Measurements from ENCODE around the gene PTPRO.

The PTPRO gene

DNA sequence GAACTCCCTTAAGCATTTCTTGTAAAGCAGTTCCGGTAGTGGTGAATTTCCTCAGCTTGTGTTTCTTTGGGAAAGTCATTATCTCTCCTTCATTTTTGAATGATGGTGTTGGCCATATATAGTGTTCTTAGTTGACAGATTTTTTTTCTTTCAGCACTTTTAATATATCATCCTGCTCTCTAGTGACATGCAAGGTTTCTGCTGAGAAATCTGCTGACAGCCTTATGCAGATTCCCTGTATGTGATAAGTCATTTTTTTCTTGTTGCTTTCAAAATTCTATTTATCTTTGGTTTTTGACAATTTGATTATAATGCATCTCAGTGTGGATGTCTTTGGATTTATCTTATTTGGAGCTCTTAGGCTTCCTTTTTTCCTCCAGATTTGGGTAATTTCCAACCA is 135.7 kb downstream of the PTPRO start:
- no peak for DNase-seq

DNA sequence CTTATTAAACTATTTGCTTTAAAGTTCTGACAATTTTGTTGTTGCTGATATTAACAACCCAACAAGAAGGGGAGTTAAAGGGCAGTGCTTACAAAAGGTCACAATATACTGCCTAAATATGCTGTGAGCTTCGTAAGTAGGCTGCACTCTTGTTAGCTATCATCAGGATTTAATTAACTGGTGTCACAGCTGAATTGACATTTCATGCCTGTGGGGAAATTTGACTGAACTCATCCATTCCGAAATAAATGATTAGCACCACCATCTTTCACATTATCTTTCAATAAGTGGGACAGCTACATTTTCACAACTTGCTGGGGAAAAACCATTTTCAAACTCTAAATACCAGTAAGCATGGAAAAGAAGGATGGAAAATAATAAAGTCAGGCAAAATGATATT is 146.6 kb downstream of the PTPRO start:
- no peak for DNase-seq

DNA sequence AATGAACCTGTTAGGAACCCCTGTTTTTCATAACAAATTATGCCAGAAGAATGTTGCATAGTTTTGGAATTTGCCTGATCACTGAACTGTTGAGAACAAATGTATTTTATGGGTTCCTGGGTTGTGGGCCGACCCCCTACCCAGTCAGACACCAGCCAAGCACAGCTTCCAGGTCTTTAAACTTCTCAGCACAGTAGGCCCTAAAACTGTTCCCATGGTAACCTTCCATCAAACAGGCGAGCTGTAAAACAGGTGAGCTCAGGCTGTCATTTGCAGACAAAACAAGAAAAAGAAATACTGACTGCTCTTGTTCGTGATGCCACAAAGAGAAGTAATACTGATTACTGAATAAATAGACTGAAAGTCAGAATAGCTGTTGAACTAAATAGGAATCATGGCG is 147.0 kb downstream of the PTPRO start:
- no peak for DNase-seq

DNA sequence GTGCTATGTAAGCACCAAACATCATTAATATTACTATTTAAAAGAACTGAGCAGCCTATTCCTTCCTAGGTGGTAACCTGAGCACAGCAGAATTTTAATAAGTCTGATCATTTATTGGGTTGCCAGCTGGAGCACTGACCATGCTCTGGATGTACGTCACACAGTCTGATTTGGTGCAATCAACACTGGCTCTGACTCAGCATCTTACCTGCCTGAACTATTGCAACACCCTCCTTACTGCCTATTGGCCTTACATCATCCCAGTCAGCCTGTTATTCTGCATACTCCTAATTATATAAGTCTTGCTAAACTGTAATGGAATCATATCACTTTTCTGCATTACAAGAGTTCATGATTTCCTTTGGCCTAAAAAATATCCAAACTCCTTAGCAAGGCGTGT is 149.7 kb downstream of the PTPRO start:
- DNase-seq: no peak

DNA sequence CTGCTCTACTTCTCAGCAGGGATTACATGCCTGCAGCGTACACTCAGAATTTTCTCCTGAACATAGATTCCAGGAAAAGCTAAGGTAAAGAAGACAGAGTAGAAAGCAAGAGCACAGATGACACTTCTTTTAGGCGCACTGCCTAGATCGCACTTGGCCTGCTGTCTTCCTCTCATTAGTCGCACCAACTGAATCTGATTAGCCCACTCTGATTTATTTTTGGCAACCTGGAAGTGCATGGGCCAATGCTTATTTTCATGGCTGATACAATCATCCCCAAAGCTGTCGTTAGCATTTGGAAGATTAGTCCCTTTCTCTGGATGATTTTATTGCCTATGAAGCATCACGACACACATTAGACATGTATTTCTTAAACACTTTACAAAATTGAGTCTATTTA is 152.5 kb downstream of the PTPRO start:
- no peak for DNase-seq

DNA sequence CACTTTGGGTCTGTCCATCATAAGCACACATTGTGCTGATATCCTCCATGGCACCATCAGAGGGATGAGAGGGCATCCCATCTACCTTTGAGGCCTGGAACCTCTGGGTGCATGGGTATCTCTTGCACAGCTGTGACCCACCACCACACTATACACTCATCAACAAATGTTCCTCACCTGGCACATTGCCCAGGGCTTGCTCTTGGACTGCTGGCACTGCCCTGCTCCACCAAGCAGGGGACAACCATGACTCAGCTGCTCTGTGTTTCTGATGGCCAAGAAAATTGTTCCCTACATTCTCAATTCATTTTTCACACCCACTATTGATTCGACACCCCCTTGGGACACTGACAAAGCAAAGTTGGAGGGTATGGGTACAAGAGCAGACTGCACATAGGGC is 155.5 kb downstream of the PTPRO start:
- no peak for DNase-seq

DNA sequence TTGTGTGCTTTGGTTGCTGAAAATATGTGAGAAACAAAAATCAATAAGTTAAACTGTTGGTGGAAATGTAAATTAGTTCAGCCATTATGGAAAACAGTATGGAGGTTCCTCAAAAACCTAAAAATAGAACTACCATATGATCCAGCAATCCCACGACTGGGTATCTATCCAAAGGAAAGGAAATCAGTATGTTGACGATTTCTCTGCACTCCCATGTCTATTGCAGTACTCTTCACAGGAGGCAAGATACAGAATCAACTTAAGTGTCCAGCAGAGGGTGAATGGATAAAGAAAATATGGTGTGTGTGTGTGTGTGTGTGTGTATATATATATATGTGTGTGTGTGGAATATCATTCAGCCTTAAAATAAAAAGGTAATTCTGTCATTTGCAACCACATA is 159.5 kb downstream of the PTPRO start:
- DNase-seq: no peak

DNA sequence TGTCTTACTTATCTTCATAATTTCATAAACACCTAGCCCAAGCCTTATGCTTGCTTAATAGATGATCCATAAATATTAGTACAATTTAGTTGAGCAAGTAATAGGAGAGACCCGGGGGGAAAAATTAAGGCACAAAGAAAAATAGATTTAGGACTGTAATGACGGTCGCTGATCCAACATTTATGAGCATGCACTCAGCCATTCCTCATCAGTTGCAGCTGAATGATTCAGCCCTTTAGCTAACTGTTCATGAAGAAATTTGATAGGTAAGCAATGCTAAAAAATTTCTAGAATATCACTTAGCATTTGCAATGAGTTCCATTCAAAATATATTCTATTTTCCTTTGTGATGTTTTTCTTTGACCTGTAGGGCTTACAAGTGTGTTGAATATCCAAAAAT is 163.2 kb downstream of the PTPRO start:
- no peak for DNase-seq

DNA sequence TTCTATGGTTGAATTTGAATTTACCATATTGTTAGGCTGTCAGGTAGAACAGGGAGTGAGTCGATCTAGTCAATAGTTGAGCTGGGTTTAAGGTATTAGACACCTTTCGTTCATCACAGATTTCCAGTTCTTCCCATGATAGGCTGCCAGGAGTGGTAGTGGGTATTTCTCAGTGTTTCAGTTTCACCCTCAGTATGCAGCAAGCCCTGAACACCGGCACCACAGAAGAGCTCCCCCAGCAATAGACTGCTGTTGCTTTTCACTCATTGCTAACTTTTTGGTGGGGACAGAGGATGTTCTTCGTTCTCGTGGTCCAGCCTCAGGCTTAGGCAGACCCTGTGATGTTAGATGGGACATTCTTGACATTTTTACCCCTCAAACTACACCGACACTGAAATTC is 164.6 kb downstream of the PTPRO start:
- DNase-seq: no peak

DNA sequence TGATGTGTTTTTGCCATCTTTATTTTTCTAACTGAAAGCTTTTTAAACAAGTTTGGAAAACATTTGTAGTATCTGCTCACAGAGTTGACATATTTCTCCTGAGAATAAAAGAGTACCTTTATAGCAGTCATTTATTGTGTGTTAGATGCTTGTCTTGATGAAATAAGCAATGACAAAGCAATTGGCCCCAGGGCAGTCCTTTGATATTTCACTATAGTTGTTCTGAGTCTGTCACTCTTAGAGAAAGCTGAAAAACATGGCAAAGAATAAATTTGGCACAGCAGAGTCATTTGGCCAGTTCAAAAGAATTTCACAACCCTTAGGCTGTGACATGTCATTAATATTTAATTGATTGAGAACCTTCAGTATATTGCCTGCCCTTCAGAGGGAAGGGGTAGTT is 166.2 kb downstream of the PTPRO start:
- no peak for DNase-seq

DNA sequence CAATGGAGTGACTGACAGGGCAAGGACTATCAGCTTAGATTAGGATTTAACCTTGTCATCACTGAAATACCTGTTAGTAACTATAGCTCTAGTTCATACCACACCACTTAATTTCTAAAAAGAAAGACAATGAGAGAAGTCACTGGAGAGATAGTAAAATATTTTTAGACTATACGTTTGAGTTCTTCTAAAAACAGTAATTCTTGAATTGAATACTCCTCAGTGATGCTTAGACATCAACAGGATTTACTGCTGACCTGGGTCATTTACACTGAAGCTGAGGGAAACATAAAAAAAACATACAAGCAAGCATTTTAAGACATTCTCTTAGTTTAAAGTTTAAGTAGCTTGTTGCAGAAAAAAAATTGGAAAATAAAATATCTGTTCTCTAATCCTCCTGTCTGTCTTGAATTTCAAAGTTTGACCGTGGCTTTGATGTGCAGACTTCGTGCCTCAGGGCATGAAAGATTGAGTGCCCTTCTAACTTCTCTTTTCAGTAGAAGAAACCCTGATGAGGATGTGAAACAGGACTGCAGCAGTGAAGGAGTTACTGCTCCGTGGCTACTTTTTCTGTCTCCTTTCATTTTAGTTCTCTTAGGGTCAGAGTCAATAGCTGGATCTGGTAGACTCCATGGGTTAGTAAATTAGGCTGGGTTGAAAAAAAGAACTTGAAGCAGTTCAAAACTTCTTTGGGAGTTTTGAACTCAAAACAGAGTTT is 172.2 kb downstream of the PTPRO start:
- DNase-seq: no peak

DNA sequence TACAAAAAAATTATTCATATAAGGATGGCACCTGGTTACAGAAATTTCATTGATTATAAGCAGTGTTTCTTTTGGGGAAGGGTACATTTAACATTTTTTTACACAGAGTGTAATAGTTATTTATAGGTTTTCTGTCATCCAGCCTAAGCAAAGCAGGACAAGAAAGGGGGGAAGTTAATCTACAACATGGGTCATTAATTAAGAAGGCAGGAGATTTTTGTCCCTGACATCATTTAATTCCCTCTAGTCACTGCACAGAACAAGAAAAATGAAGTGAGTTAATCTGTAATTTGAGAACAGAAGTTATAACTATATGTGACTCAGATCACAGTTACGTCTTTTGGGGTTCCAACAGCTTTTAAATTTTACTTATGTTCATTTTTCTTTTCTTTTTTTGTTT is 173.4 kb downstream of the PTPRO start:
- no peak for DNase-seq

DNA sequence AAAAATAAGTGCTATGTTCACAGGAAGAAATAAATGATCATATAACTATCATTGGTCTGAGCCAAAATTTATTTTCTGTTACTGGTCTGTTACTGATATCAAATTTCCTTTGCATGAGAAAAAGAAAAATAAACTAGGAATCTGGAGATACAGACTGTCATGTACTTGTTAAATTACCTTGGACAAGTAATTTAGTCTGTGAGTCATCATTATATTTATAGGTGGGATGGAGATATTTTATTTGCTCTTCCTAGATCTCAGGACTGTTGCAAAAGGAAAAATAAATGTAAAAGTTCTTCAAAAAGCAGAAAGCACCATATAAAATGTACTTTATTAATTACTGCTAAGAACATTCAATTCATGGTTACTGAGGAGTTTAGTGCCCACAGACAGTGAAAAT is 174.4 kb downstream of the PTPRO start:
- no peak for DNase-seq

DNA sequence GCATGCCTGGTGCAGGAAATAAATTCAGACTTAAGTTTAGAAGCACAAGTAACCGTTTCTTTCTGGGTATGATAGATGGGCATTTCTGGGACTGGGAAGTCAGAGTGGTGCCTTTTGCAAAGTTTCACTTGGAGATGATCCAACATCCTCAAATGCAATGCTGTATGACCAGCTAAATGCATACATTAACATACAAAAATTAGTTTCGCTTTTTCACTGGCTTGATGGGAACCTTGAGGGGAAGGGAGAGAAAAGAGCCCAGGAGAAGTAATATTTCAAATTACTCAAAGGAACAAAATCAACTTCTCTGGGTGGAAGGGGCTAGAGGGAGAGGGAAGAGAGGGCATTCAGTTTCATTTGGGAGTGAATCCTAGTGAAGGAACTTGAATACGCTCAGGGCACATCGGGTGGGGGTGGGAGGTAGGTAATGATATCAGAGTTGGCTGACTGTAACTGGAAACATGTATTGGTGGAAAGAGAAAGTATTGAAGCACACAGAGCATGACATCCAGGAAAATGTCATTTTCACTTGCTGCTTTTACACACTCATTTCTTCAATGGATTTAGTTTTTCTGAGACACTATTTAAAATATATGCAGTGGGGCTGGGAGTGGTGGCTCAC is 175.5 kb downstream of the PTPRO start:
- no peak for DNase-seq

DNA sequence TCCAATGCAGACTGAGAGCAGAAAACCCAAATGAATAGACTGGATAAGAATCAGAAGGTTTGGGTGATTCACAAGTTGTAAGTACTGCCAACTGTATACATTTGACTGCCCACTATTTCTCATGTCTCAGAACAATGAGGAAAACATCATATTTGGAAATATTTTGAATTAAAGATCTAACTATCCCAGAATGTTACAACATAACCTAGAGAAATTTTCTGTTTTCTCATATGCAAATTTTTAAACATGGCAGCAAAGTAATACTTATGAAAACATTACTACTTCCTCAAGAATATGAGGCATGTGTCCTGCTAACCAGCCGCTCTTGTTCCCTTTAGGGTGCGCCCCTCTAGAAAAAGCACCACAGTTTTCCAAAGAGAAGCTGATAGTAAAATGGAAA is 179.9 kb downstream of the PTPRO start:
- DNase-seq: no peak

DNA sequence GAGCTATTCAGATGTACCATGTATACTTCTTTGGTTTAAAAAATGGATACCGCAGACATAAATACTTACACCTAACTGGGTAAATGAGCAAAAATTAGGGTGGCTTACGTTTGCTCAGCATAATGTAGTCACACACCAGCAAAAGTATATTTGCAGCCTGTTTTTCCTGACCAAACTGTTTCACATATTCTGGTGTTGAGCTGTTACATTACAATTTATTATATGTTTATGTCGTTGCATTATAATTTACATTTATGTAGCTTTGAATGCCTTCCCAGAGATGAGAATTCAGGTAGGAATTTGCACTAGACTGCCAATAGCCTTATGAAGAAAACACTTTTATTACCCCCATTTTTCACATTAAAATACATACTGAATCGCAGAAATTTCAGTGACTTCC is 183.3 kb downstream of the PTPRO start:
- no peak for DNase-seq

DNA sequence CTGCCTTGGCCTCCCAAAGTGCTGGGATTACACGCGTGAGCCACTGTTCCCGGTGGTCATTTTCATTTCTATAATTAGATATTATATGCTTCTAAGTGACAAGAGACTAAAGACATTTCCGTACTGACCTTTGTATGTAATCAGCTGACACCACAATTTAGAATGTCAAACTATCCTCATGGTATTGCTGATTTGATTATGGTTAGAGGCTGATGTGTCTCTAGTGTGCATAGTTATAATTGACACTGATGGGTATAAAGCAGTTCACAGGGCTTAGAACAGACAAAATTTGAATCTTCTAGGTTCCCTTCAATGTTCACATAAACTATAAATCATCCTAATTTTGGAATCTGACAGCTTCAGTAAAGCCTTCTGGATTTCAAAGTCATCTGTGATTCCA is 192.7 kb downstream of the PTPRO start:
- no peak for DNase-seq

DNA sequence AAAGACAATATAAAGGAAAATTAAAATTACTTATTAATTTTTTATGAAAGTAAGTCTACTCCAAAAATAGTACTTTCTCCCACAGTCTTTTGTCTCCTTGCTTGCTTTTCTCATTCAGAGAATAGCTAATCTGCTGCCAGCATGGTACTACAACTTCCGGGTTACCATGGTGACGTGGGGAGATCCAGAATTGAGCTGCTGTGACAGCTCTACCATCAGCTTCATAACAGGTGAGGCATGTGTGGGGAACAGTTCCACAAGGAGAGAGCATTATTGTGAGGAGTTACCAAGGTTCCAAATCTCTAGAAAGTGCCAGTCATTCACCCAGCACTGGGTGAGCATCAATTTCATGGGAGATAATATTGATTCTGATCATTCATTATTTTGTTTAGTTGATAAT is 197.8 kb downstream of the PTPRO start:
- DNase-seq: no peak

DNA sequence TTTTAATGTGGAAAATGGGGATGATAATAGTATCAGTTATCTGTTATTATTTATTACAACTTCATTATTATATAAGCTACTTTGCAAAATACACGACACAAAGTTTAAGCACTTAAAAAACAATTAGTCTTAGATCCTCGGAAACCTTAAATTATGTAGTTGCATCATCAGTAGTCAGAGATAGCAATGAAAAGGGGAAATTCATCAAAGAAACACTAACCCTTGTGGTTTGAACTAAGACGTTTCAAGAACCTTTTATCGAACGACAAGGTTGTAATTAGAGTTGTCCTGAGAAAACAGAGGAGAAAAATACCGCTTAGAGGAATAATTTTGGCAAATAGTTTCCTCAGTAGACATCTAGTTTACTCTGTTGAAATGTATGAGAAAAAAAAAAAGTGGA is 198.5 kb downstream of the PTPRO start:
- no peak for DNase-seq

DNA sequence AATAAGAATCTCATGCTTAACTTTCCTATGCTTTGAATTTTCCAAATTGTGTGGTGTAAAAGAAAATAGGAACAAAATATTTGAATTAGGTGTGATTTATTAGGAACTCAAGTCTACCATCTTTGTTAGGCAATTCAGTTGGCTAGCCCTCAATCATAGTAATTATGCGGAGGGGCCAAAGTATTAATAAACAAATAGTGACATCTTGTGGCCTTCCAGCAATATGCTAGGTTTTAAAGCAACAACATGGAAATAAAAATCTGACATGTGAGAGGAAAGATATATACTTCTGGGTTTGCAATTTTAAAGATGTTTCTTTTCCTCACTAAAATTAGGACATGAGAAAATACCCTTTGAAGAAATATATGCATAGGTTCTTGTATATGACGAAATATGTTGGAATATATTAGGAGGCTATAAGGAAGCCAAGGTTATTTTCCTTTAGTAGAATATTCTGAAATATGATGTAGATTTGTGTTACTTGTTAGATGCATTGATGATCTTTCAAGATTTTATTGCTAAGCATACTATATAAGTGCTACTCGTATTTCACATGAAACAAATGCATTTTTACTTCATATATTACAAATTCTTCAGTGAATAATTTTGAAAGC is 200.4 kb downstream of the PTPRO start:
- DNase-seq: no peak

DNA sequence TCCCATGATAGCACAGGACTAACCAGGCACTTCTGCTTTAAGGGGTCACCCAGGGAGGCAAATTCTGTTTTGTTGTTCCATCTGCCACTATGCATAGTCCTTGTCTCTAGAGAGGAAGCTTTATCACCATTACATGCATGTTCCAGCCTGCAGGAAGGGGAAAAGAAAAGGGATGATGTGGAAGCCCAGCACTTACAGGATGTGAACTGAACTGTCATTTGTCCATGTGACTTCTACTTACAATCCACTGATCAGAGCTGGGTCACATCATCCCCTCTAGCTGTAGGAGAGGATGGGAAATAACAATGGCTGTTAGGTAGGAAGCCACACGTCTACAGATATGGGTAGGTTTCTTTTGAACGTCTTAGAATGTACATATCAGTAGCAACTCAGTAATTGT is 203.1 kb downstream of the PTPRO start:
- DNase-seq: no peak

DNA sequence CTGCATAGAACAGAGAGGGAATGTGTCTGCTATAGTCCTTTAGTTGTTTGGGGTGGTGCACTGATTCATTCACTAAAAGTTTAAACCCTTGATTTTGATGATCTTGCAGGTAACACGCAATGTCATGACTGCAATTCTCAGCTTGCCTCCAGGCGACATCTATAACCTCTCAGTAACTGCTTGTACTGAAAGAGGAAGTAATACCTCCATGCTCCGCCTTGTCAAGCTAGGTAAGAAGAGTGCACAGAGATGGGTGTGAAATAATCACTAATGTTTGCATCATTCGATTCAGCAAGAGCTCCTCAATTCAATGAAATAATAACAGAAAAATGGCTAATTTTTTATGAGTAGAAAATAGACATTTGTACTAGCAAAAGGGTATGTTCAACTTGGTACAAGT is 203.7 kb downstream of the PTPRO start:
- DNase-seq: no peak

DNA sequence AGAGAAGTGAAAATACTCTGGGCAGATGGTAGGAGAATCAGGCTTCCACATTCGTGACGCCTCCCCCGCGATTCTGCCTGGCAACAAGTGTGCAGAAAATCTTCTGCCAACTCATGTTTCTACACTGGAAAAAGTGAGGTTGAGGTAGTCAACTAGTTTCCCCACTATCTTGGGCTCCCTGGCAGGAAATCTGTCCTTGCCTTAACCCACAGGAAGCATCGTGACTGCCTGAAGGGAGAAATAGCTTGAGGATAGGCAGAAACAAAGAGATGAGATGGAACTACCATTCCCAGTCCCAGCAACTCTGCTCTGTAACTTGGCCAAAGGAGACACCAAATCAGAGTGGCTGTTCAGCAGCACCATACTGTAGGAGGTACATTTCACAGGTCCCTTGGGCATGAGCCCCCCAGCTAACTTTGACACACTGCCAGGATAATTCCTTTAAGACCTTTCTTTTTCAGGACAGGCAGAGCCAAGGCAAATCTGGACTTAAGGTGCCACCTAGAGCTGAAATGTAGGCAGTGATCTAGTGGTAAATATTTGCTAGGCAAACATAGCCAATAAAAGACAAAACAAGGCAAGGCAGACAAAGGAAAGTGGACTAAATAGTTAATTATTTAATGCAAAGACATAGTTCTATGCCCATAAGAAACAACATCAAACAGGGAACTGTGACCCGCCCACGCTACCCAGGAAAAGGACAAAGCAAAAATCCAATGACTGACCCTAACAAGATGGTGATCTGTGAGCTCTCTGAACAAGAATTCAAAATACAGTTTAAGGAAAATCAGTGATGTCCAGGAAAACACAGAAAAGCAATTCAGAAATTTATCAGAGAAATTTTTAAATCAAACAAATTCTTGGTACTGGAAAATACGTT is 205.1 kb downstream of the PTPRO start:
- DNase-seq: no peak

DNA sequence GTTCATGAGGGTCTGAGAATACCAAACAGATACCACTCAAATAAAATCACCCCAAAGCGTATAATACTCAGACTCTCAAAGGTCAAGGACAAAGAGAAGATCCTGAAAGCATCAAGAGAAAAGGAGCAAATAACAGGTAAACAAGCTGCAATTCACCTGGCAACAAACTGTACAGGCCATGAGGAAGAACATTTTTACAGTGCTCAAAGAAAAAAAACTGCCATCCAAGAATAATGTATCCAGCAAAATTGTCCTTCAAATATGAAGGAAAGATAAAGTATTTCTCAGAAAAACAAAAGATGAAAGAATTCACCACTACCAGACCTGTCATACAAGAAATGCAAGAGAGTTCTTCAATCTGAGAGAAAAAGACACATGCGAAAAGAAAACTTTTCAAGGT is 206.4 kb downstream of the PTPRO start:
- DNase-seq: no peak

Measured in activated CD4-positive, alpha-beta T cell treated with anti-CD3 and anti-CD28 coated beads, Interleukin-2, amount 50 U/mL, for 4 hours (primary cell).